ENCODE measurements around the gene NGEF.

NGEF gene

DNA sequence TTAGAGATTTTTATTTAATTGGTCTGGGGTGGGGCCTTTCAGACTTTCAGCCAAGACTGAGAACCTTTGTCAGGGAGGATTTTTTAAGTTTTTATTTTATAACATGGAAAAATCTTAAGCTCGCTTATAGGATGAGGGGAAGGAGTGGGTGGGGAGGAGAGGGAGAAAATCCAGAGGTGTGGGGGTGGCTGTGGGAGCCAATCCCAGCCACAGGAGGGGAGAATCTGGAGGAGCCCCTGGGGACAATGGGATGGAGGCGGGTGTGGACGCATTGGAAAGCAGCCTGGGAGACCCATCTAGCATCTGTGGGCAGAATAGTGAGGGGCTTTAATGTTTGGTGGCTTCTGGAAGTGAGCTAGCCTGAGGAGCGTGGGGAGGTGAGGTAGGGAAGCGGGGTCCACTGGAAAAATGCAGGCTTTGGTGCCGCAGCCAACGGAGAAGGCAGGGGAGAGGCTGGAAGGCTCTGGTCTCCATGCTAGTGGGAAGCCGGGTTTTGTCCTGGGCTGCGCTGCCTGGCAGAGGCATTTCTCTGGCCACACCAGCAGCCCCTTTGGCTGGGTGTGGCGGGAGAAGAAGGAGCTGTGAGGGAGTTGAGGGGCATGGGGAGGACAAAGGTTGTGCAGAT is 35.6 kb upstream of the NGEF start:
- H3K27ac ChIP-seq (replicated peaks): no peak overlapping the region
- no peak for DNase-seq (ENCODE audit: low read depth in 1 of 2, low spot score in 1 of 2)
- TF ChIP-seq REST (IDR thresholded peaks at IDR 0.05; ENCODE audit: insufficient replicate concordance, low read depth) (no peak), SPI1 (IDR thresholded peaks at IDR 0.05; ENCODE audit: borderline replicate concordance, low read depth) (no peak), GABPA (IDR thresholded peaks at IDR 0.05; ENCODE audit: low read depth) (no peak)
- TF ChIP-seq, protein P1, sequence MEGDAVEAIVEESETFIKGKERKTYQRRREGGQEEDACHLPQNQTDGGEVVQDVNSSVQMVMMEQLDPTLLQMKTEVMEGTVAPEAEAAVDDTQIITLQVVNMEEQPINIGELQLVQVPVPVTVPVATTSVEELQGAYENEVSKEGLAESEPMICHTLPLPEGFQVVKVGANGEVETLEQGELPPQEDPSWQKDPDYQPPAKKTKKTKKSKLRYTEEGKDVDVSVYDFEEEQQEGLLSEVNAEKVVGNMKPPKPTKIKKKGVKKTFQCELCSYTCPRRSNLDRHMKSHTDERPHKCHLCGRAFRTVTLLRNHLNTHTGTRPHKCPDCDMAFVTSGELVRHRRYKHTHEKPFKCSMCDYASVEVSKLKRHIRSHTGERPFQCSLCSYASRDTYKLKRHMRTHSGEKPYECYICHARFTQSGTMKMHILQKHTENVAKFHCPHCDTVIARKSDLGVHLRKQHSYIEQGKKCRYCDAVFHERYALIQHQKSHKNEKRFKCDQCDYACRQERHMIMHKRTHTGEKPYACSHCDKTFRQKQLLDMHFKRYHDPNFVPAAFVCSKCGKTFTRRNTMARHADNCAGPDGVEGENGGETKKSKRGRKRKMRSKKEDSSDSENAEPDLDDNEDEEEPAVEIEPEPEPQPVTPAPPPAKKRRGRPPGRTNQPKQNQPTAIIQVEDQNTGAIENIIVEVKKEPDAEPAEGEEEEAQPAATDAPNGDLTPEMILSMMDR (IDR thresholded peaks at IDR 0.05; ENCODE audit: insufficient read depth, low read length): no peak
- no peak overlapping the region for H3K4me3 ChIP-seq (replicated peaks; ENCODE audit: insufficient read depth, low read length)
- no peaks in the 10 kb centered on the region for H3K27me3 ChIP-seq (ENCODE audit: insufficient read depth, poor library complexity, severe bottlenecking)

GRCh38 chr2:233047667-233048066 is 34.6 kb upstream of the NGEF start:
- Histone ChIP-seq H3K27ac (replicated peaks) (no peak overlapping the region), H3K27me3 (ENCODE audit: insufficient read depth, poor library complexity, severe bottlenecking) (no peaks in the 10 kb centered on the region), H3K4me3 (replicated peaks; ENCODE audit: insufficient read depth, low read length) (no peak overlapping the region)
- DNase-seq (ENCODE audit: low read depth in 1 of 2, low spot score in 1 of 2): no peak
- TF ChIP-seq POLR2AphosphoS5 (IDR thresholded peaks at IDR 0.05; ENCODE audit: low read depth) (no peak), SPI1 (IDR thresholded peaks at IDR 0.05; ENCODE audit: borderline replicate concordance, low read depth) (no peak), REST (IDR thresholded peaks at IDR 0.05; ENCODE audit: insufficient replicate concordance, low read depth) (no peak), GABPA (IDR thresholded peaks at IDR 0.05; ENCODE audit: low read depth) (no peak)
- TF ChIP-seq, protein P1 (IDR thresholded peaks at IDR 0.05; ENCODE audit: insufficient read depth, low read length): no peak

DNA sequence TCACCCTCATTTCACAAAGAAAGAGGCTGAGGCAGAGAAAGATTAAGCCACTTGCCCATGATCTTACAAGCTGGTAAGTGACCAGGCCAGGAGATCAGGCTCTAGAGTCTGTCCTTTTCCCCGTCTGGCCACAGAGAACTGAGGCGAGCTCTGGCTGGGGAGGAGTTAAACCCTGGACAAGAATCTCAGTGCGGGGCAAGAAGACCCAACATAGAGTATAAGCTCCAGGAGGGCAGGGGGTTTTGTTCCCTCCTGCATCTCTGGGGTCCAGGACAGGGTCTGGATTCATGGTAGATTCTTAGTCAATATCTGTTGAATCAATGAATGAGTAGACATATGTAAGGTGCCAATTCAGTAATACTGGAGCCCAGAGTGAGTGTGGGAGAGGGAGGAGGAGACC is 34.1 kb upstream of the NGEF start:
- Histone ChIP-seq H3K27ac (replicated peaks) (no peak overlapping the region), H3K27me3 (ENCODE audit: insufficient read depth, poor library complexity, severe bottlenecking) (no peaks in the 10 kb centered on the region), H3K4me3 (replicated peaks; ENCODE audit: insufficient read depth, low read length) (no peak overlapping the region)
- TF ChIP-seq POLR2AphosphoS5 (IDR thresholded peaks at IDR 0.05; ENCODE audit: low read depth): no peak
- TF ChIP-seq SPI1 (IDR thresholded peaks at IDR 0.05; ENCODE audit: borderline replicate concordance, low read depth): no peak
- TF ChIP-seq, protein P1 (IDR thresholded peaks at IDR 0.05; ENCODE audit: insufficient read depth, low read length): no peak
- TF ChIP-seq GABPA (IDR thresholded peaks at IDR 0.05; ENCODE audit: low read depth): no peak
- no peak for TF ChIP-seq REST (IDR thresholded peaks at IDR 0.05; ENCODE audit: insufficient replicate concordance, low read depth)
- no peak for DNase-seq (ENCODE audit: low read depth in 1 of 2, low spot score in 1 of 2)
